ENCODE results near the gene PPP1R13B.
"Not testable (repeated sequence)": the region's sequence is repeated elsewhere in the genome, so short reads cannot be mapped to it uniquely, and the experiment has no call there.

The PPP1R13B gene

DNA sequence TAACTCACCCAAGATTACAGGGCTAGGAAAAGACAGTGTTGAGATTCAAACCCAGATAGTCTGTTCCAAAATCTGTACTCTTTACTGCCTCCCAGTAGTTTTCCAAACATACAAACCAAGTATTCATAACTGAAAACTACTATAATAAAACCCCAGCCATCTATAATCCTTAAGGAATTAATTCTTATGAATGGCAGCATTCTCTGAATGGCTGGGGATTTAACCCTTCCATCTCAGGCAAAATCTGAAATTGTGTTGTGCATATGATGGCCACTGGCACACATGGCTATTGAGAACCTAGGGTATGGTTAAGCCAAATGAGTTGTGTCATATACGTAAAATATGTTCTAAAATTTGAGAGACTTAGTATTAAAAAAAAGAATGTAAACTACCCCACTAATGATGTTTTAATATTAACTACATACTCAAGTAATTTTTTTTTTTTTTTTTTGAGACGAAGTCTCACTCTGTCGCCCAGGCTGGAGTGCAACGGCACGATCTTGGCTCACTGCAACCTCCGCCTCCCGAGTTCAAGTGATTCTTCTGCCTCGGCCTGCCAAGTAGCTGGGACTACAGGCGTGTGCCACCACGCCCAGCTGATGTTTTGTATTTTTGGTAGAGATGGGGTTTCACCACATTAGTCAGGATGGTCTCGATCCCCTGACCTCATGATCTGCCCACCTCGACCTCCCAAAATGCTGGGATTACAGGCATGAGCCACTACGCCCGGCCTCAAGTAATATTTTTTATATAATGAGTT lies 16.7 kb downstream of the PPP1R13B start:
- no peak for DNase-seq

DNA sequence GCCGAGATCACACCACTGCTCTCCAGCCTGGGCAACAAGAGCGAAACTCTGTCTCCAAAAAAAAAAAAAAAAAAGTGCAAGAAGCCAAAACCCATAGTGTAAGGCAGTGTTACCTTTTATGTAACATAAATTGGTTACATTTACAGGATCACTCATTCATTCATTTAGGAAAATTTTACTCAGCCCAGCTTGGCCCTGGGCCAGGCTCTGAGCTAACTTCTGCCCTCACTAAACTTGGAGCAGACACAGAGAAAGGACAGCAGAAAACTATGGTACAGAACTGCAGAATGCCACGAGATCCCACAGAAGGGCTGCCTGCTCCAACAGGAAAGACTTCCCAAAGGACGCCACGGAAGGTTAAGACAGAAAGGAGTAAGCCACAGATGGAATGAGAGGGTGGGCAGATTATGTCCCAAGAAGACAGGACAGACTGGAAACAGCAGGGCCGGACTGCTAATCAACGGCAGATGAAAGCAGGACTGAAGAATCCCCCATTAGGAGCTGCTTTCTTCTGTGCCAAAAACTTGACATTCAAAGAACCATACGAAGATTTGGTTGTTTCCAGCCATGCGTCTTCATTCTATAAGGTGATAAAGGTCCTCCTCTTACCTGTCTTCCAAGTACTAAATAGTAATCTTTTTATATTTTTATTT lies 18.9 kb downstream of the PPP1R13B start:
- DNase-seq = no peak

DNA sequence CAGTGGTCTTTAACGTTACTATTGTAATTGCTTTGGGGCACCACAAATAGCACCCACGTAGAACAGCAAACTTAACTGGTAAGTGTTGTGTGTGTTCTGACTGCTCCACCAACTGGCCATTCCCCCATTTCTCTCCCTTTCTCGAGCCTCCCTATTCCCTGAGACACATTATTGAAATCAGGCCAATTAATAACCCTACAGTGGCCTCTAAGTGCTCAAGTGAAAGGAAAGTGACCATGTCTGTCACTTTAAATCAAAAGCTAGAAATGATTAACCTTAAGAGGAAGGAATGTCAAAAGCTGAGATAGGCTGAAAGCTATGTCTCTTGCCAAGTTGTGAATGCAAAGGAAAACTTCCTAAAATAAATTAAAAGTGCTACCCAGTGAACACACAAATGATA lies 22.3 kb downstream of the PPP1R13B start:
- no peak for DNase-seq

DNA sequence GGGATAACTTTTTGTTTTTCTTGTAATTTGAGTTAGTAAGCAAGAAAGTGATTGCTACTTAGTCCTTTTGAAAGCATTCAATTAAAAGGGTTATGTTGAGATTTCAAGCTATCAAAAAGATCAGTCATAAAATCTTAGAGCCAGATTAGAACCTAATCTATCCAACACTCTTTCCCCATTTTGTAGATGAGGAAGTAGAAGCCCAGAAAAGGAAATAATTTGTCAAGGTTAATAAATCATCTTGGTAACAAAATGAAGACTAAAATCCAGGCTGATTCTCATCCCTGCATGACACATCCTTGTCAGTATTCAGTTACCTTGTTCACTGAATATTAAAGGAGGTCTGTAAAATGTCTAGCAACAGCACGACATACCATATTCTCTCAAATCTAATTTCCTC lies 26.5 kb downstream of the PPP1R13B start:
- DNase-seq = no peak

DNA sequence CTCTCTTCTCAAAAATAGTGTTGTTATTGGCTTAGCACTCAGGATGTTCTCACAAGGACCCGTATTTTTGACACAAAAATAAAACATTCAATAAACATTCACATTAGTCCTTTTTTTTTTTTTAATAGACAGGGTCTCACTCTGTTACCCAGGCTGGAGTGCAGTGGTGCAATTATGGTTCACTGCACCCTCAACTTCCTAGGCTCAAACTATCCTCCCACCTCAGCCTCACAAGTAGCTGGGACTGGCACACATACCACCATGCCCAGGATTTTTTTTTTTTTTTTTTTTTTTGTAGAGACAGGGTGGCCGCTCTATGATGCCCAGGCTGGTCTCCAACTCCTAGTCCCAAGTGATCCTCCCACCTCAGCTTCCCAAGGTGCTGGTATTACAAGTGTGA lies 27.0 kb downstream of the PPP1R13B start:
- no peak for DNase-seq

DNA sequence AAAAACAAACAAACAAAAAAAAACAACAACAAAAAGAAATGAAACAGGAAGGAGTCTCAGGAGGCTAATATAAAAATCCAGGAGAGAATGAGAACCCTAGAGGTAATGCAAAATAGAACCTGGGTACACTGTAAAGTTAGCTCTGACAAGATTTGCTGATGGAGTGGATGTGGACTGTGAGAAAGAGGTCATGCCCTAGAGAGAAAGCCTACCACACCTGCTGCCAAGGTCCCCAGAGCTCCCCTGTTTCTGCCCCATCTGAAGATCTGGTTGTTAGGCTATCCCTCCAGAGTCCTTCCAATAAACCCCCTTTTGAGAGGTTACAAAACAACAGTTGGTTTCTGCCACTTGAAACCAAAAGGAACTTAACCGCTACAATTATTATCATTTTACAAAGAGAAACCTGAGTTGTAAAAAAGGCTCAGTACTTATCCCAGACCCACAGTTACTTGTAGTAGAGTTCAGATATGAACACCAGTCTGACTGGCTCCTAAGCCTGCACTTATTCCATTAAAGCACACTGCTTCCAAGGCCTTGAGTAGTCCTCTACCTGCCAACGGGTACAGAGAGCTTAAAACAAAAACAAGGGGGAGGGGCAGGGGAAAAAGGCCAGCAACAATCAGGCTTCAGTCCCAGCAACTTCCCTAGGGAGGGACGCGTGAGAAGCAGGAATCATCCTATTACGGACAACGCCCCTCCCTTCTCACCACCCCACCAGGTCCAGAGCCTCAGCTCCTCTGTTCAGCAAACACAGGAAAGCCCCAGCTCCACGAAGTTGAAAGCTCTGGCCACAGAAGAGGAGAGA lies 27.7 kb downstream of the PPP1R13B start:
- no peak for DNase-seq

DNA sequence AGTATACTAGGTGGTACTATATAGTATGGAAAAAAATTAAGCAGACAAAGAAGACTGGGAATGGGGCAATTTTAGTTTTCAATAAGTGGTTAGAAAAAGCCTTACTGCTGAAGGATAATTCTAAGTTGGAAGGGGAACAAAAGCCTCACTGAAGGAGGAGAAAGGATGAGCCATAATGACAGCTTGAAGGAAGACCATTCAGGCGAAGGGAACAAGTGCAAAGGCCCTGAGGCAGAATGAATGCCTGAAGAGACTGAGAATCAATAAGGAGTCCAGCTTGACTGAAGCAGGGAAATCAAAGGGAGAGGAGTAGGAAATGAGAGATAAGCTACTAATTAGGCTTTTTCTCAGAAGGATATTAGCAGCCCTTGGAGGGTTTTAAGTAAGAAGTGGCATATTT lies 28.5 kb downstream of the PPP1R13B start:
- DNase-seq = no peak

DNA sequence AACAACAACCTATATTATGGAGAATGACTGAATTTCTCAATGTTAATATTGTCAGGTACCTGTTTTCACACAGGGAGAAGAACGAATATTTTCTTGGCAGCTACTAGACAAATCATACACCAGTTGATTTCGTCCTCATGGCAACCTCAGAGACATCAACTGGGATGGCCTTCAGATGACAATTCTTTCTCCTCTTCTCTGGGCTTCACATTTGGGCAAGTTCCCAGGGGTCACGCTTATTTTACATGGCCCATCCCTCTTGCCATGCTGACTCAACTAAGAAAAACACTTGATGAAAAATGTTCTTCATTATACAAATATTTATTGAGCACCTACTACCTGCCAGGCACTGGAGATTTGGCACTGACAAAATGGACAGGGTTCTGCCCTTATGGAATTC lies 29.0 kb downstream of the PPP1R13B start:
- no peak for DNase-seq

DNA sequence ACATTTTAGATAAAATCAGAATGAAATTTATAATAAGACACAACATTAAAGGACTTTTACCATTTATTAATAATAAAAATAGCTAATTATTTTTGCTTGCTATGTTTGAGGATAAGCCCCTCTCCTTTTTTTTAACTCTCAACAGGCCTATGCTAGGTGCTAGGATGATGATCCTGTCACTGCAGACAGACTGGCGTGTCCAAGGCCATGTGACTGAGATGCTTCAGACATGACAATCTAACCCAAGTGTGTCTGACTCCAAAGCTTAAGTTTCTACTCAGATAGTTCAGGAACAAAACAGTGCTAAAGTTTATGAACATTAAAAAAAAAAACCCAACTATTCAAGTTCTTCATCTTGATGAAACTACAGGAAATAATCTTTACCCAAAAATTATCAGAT lies 29.8 kb downstream of the PPP1R13B start:
- DNase-seq = no peak

DNA sequence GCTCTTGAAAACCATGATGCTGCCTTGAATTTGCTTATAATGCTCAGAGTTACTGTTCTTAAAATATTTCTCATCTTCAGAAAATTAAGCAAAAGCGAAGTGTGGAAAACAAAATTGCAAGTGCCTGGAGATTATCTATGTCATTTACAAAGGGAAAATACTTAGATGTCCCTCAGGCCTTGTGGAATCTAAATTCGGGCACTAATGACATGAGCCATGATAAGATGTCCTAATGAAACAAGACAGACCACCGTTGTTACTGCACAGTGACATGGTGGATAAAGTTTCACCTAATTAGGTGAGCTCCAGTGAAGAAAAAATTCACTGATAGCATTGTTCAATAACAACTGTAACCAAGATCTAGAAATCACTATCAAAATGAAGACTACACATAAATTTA lies 30.4 kb downstream of the PPP1R13B start:
- no peak for DNase-seq

DNA sequence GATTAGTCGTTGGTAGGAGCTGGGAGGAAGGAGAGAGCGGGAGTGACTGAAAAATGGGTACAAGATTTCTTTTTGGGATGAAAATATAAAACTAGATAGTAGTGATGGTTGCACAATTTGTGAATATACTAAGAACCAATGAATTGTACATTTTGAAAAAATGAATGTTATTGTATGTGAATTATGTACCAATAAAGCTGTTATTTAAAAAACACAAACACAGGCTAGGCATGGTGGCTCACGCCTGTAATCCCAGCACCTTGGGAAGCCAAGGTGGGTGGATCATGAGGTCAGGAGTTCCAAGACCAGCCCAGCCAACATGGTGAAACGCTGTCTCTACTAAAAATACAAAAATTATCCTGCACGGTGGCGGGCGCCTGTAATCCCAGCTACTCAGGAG lies 32.1 kb downstream of the PPP1R13B start:
- DNase-seq = no peak

DNA sequence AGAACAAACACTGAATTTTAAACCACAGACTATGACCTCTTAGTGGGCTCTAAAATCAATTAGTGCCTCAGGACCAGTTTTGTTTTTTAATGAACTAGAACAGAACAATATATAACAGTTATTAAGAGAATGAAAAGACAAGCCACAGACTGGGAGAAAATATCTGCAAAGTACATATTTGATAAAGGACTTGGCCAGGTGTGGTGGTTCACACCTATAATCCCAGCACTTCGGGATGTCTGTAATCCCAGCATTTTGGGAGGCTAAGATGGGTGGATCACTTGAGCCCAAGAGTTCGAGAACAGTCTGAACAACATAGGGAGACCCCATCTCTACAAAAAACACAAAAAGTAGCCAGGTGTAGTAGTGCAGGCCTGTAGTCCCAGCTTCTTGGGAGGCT lies 36.2 kb downstream of the PPP1R13B start:
- DNase-seq = no peak

DNA sequence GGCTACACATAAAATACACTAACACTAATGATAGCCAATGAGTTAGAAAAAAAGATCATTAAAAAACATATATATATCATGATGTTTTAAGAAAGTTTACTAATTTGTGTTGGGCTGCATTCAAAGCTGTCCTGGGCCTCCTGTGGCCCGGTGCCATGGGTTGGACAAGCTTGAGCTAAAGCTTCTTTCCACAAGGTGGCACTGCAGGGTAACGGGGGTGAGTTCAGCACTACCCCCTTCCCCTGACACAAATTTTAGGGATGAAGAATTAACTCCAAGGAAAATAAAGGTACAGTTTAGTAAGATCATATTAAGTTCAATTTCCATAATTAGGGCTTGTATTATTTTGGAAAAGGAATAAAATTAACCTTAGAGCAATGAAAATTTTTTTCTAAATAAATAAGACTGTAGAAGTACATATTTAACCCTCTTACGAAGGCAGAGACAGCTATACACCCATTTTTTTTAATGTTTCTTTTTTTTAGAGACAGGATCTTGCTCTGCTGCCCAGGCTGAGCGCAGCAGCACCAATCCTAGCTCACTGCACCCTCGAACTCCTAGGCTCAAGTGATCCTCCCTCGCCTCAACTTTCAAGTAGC lies 38.9 kb downstream of the PPP1R13B start:
- peak in 1 of 2 donors; percentile 23 for DNase-seq

DNA sequence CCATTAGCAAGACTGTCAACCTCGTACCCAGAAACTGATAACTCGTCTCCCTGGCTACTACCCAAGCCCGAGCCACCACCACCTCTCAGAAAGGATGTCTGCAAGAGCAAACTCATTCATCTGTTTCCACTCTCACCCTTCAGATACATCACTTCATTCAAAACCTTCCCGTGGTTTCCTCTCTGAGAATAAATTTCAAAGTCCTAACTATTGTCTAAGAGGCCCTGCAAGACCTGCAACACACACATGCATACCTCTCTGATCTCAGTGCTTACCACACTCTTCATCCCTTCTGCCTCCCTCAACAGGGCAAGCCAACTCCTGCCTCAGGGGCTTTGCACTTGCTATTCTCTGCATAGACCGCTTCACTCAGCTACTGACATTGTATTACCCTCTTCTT lies 40.6 kb downstream of the PPP1R13B start:
- no peak for DNase-seq

DNA sequence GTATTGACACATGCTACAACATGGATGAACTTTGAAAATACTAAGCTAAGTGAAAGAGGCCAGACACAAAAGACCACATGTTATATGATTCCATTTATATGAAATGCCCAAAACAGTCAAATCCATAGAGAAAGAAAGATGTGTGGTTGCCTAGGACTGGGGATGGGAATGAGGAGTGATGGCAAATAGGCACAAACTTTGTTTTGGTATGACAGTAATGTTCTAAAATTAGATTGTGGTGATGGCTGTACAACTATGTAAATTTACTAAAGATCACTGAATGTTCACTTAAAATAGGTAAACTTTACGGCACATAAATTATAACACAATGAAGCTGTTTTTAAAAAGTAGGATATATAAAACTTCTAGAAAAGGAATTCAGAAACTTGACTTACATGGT lies 41.7 kb downstream of the PPP1R13B start:
- DNase-seq = no peak

DNA sequence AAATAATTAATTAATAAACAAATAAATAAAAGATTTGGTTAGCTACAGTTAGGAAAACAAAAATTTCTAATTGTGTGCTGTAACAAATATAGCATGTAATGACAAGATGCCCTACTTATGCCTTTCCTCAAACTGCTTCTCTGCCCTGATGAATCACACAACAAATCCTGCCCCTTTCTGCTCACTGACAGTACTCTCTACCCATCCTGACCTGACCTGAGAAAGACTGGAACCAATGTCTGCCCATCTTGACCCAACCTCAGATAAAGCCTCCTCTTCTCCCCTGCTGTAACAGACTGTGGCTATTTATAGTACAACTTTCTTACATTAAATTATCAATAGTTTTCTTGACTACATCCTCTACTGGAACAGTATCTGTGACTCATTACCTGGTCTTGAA lies 43.7 kb downstream of the PPP1R13B start:
- DNase-seq = no peak

DNA sequence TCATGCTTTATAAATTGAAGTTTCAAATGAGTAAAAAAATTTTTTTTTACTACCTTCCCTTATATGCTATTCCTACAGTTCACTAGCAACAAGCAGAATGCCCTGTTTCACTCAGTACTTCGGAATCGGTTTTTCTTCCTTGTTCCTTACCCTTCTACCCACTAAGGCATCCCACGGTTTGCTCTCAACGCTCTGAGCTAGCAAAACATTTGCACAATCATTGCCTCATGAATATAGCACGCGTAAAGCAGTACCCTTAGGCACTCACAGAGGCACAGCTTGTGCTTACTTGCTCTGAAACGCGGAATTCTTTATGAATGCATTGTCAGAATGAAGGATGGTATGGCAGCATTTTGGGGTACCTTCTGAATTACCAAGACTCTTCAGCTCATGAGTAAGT lies 45.0 kb downstream of the PPP1R13B start:
- DNase-seq = no peak

DNA sequence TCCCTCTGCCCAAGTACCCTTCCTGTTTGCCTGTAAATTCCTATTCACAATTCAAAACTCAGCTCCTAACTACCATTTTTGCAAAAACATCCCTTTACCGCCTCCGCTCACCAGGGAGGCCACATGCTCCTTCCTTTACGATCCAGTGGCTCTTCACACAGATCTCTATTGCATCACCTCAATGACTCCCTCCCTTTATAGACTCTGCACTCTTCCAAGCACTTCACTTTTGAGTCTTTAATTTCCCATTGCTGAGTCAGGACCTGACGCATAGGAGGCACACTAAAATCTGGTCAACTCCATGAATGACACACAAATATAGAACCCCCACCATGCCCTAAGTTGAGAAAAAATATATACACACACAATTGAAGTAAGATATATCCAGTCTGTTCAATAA lies 45.9 kb downstream of the PPP1R13B start:
- DNase-seq = no peak

DNA sequence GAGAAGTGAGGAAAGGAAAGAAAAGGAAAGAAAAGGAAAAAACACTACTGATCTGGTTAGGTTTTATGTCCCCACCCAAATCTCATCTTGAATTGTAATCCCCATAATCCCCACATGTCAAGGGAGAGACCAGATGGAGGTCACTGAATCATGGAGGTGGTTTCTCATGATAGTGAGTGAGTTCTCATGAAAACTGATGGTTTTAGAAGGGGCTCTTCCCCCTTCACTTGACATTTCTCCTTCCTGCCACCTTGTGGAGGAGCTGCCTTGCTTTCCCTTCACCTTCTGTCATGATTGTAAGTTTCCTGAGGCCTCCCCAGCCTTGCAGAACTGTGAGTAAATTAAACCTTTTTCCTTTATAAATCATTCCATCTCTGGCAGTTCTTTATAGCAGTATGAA lies 54.2 kb downstream of the PPP1R13B start:
- DNase-seq = not testable (repeated sequence)

DNA sequence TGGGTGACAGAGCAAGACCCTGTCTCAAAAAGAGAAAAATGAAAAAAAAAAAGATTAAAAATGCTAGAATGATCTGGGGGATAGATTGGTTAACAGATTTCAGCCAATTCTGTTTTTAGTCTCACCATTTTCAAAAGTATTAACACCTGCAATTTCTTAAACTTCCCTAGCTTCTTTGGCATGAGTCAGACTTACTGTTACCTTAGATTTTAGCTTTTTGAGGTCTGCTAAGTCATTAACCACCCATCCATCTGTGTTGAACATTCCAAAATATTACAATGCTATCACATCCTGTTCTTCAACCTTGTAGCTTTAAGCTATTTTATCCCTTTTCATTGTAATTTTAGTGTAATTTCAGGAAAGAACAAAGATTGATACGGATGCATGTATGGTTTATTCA lies 59.3 kb downstream of the PPP1R13B start:
- no peak for DNase-seq

DNA sequence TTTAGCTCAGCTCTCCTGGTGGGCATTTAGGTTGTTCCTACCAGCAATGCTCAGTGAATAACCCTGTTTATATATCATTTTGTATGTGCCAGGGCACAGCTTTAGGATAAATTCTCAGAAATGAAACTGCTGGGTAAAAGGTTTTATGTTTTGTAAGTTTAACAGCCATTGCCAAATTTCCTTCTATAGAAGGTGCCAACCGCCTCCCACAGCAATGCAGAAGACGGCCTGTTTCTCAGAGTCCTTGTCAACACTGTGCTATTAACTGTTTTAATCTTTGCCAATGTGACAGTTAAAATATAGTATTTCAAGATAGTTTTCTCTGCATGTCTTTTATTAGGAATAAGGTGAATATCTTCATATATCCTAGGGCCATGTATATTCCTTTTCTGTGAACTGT lies 65.0 kb downstream of the PPP1R13B start:
- no peak for DNase-seq

DNA sequence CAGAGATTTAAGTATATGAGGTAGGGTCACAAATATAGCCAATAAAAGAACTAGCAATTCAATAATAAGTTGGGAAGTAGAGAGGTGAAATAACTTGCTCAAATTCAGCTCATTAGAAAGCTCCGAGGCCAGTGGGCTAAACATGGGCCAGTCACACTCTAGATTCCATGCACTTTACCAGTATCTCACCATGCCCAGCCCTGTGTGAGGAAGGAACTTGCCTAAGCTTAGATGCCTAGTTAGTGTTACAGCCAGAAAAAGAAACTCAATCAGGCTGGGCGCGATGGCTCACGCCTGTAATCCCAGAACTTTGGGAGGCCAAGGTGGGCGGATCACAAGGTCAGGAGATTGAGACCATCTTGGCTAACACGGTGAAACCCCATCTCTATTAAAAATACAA lies 71.1 kb downstream of the PPP1R13B start:
- not testable (repeated sequence) for DNase-seq

DNA sequence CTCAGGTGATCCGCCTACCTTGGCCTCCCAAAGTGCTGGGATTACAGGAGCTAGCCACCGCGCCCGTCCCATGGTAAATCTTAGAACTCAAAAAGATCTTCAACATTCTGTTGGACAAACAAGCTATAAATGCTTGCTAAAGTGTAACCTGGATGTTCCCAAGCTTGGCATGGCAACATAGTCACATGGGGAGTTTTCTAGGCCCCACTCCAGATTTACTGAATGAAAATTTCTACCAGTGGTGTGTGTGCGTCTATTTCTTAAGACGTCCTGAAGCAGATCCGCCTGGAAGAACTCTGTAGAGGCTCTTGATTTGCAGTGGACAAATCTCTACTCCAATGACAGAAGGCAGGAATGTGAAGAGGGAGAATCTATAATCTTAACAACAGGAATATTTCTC lies 71.9 kb downstream of the PPP1R13B start:
- no peak for DNase-seq

DNA sequence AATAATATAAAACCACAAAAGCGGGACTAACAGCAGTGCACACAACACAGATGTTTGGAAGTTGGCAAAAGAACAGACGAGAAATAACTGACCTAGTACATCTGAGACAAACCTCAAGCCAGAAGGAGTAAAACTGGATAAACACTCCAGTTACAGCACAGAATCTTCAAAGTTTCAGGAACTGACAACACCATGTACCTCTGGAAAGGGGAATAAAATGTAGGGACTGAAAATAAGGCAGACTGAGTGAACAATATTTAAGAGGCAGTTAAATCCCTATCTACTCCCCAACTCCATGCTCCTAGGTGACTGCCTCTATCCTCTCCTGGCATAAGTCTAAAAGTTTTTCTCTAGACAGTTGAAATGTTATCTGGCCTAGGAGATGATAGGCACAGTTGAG lies 73.9 kb downstream of the PPP1R13B start:
- DNase-seq = no peak

All from bone marrow (tissue), 2 donors.